ENCODE results near the gene PPIP5K1. TPM values are rescaled to one million over a fixed set of nuclear protein-coding genes. Genes with fewer than 3 reads are reported as not detected.

The PPIP5K1 gene
- total and polyA plus RNA-seq, 9 of the 15 experiments (the other 6 are each of a cell fraction or from before 2014, with no cell fraction given), result 2.5 to 74.6 (median 35.1) TPM

DNA sequence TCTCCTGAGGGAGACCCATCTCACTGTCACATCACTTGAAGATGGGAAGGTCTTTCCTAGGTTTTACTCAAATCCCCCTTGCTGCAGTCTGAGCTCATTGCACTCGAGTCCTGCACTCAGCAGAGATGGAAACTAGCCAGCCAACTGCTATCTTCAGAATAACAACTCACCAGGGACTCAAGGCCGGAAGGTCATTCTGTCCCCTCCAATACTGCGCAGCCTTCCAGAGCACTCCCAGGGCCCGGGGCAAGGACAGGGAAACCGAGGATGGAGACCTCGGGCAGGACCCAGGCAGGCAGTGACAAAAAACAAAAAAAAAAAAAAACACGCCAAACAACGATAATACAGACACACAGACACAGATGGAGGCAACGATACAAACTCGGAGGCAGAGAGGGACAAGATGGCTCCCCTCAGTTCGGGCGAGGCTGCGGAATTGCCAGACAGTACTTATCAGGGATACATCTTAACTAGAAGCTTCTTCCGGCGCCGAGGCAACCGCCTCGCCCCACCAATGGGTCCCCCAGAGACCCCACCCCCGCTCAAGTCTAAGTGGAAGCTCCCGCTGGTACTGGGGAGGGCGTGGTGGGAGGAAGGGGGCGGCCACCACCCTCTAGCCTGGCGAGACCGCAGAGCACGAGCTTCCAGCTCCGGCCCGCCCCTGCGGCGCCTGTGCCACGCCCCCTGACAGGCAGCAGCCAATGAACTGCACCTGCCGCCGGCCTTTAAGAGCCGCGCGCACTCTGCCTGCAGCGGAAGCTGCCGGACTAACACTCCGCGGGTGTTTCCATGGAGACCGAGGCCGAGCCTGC is 79.6 kb downstream of the PPIP5K1 start (continued):
- TF ChIP-seq POLR2AphosphoS5 (IDR thresholded peaks at IDR 0.05; ENCODE audit: control insufficient read depth, insufficient read depth, low read depth, low read length) (peak; percentile 38; the same call in 1 of the 2 replicates), ETS2 (tag; IDR thresholded peaks at IDR 0.05; ENCODE audit: borderline replicate concordance, poor library complexity, severe bottlenecking) (no peak), KLF16 (IDR thresholded peaks at IDR 0.05) (no peak), TAF7 (tag; IDR thresholded peaks at IDR 0.05) (peak; percentile 83), HBP1 (CRISPR knock-in tag; IDR thresholded peaks at IDR 0.05) (peak; percentile 71; the same call in 1 of the 2 replicates), IRF2 (CRISPR knock-in tag; IDR thresholded peaks at IDR 0.05) (no peak), KDM5B (IDR thresholded peaks at IDR 0.05; ENCODE audit: insufficient replicate concordance, low read depth, low read length) (peak; percentile 60), ZBED1 (IDR thresholded peaks at IDR 0.05) (no peak), HMGN3 (IDR thresholded peaks at IDR 0.05; ENCODE audit: borderline replicate concordance, extremely low read depth, insufficient read length, low read depth, low read length) (peak; percentile 86), THRAP3 (IDR thresholded peaks at IDR 0.05; ENCODE audit: borderline replicate concordance) (no peak), ZFX (CRISPR knock-in tag; IDR thresholded peaks at IDR 0.05) (peak; percentile 71), IFI16 (CRISPR knock-in tag; IDR thresholded peaks at IDR 0.05) (no peak), ZNF695 (CRISPR knock-in tag; IDR thresholded peaks at IDR 0.05) (no peak), POLR2G (IDR thresholded peaks at IDR 0.05; ENCODE audit: low read depth, low read length) (peak; percentile 81), RHOXF2B (CRISPR knock-in tag; conservative IDR thresholded peaks at IDR 0.05) (no peak), SMARCC2 (IDR thresholded peaks at IDR 0.05; ENCODE audit: low read depth) (peak; percentile 51; the same call in 1 of the 2 replicates), SIRT6 (IDR thresholded peaks at IDR 0.05; ENCODE audit: low read depth, low read length) (no peak), ZBTB7A (IDR thresholded peaks at IDR 0.05; ENCODE audit: borderline replicate concordance, control insufficient read depth, low read depth, low read length) (peak; percentile 97), RB1 (IDR thresholded peaks at IDR 0.05; ENCODE audit: low read depth) (peak; percentile 84; the same call in 1 of the 2 replicates), SMARCE1 (IDR thresholded peaks at IDR 0.05) (peak; percentile 78), EHMT2 (IDR thresholded peaks at IDR 0.05) (peak; percentile 59; the same call in 1 of the 2 replicates), ZNF699 (CRISPR knock-in tag; IDR thresholded peaks at IDR 0.05; ENCODE audit: insufficient replicate concordance) (no peak), TARDBP (IDR thresholded peaks at IDR 0.05) (no peak), MTF1 (CRISPR knock-in tag; IDR thresholded peaks at IDR 0.05; ENCODE audit: borderline replicate concordance) (no peak), HEY1 (CRISPR knock-in tag; IDR thresholded peaks at IDR 0.05; ENCODE audit: borderline replicate concordance) (no peak)
- TF ChIP-seq, protein P1, sequence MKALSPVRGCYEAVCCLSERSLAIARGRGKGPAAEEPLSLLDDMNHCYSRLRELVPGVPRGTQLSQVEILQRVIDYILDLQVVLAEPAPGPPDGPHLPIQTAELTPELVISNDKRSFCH (CRISPR knock-in tag; IDR thresholded peaks at IDR 0.05), result no peak
- TF ChIP-seq, protein P1 (tag; IDR thresholded peaks at IDR 0.05), result no peak

All from K562 (cell line).